Superior temporal gyrus (tissue), 1 donor: Measurements from ENCODE around the gene ZFAND3.

Experiments
- DNase-seq: peaks from one replicate; pipeline ENCODE4 v3.0.0-alpha.2; 2016; ENCODE audit errors: extremely low spot score

ZFAND3 gene

DNA sequence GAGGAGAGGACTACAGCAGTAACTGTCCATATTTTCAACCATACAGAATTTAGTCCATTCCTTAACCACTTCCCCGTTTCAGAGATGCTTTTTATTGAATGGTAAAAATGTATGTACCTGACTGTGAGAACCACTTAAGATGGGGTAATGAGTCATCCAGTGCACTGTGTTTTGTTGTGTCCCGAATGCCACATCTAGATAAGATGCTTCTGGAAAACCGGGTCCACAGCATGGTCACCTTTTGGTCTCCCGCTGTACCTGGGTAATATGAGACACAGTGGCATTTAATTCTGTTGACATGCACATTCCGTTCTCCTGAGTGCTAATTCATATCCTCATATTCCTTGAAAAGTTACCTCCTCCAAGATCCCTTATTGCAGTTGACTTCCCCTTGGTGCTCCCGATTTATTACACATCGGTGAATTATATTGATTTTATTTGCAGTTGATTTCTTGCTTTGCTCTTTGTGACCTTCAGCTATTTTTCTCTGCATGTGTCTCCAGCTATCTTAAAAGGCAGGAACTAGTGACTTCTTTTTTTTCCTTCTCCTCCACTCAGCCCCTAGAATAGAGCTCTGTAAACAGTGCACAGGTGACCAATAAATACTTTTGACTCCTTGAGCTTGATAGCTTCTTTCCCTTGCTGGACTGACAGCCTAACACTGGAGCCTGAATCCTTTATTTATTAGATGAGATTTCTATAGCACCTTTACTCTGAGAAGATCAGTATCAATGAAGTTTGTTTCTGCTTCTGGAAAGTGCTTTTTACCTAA lies 314.6 kb downstream of the ZFAND3 start:
- DNase-seq, result no peak

DNA sequence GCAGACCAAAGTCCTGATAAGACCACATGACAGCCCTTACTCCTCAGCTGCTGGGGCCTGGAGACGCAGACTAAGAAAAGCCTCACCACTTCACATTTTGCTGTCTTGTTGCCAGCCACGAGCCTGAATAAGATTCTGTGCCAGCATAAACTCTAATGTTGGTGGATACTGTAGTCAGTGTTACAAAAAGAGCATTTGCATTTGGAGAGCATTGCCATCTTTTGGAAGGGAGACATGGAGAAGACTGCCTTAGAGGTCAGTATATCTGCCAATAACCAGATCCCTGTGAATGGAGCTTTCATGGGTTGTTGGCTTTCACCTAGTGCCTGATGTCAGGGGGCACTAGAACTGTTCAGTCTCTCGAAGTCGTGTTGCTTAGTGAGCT lies 315.2 kb downstream of the ZFAND3 start:
- no peak for DNase-seq

DNA sequence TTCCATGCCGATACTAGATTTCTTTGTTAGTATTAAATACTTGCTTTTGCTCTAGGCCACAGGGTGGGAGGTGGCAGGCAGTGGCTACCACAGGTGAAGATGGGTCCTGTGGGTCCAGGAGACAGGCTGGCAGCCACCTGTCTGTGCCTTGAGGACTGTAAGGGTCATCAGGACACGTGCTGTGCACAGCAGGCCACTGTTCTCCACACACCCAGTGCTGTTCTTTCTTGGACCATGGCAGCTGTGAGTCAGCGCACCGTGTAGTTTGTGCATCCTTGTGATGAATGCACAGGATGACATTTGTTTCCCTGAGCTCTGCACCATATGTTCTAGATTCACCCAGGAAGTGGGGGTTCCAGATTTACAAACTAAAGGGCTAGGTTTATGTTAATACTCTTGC lies 317.0 kb downstream of the ZFAND3 start:
- DNase-seq, result no peak

DNA sequence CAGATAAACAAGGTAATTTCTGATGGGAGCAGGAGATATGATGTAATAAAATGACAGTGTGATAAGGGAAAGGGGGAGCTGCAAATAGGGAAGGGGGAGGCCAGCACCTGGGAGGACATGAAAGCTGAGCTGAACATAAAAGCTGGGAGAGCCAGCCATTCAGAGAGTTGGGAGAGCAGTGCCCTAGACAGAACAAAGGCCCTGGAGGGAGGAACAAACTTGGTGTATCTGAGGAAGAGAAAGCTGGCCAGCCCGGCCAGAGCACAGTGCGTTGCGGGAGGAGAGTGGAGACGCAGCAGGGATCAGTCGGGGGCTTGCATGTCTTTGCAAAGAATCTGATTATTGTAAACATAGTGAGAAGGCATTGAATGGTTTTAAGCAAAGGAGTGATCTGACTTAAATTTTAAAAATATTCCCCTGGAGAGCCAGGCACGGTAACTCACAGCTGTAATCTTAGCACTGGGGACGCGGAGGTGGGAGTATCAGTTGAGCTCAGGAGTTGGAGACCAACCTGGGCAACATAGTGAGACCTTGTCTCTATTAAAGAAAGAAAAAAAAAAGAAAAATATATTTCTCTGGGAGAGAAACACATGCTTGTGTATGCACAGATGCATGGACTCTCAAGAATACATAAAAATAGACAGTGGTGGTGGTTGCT lies 318.2 kb downstream of the ZFAND3 start:
- DNase-seq, result no peak

DNA sequence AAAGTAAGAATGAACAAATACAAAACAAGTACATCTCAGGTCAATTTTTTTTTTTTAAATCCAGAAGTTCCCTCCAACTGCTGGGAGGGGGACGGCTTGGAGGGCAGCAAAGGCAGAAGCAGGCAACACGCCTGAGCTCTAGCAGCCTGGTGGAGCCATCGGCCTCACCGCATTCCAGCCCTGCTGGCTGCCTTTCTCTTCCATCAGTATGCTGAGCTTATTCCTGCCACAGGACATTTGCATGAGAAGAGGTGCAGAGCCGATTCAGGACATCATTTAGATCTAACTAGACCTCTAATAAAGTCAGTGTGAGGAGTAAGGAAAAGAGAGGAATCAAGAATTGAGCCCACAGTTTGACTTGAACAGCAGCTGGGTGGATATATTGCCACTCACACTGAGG lies 318.8 kb downstream of the ZFAND3 start:
- DNase-seq, result no peak

DNA sequence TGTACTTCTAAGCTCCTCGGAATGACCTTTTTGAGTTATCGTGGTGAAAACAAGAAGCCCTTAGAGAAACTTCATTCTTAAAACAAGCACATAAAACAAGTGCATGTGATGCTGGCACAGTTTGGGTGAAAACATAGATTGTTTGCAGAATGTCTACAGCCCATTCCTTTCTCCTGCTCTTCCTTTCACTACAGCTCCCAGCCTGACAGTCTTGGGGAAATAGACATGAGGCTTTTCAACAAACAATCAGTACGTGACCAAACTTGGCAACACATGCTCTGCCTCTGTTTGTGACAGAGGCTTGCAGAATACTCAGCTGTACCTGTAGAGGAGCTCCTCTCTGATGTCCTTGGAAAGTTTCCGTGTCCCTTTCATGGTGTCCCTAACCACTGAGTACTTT lies 321.6 kb downstream of the ZFAND3 start:
- no peak for DNase-seq

DNA sequence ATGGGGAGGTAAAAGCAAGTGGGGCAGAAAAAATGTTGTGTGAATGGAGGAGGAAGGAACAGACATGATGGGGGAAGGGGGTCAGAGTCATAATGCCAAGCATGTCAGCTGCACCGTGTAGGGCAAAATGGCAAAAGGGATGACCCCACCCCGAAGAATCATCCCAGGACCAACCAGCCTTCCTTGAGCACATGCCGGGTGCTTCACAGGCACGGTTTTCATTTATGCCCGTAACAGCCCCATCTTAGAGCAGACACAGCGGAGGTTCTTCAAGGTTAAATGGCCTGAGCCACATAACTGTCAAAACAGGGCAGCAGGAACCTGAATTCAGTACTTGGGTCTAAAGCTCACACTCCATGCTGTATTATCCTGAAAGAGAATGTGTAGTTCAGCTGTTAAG lies 322.2 kb downstream of the ZFAND3 start:
- DNase-seq, result no peak

DNA sequence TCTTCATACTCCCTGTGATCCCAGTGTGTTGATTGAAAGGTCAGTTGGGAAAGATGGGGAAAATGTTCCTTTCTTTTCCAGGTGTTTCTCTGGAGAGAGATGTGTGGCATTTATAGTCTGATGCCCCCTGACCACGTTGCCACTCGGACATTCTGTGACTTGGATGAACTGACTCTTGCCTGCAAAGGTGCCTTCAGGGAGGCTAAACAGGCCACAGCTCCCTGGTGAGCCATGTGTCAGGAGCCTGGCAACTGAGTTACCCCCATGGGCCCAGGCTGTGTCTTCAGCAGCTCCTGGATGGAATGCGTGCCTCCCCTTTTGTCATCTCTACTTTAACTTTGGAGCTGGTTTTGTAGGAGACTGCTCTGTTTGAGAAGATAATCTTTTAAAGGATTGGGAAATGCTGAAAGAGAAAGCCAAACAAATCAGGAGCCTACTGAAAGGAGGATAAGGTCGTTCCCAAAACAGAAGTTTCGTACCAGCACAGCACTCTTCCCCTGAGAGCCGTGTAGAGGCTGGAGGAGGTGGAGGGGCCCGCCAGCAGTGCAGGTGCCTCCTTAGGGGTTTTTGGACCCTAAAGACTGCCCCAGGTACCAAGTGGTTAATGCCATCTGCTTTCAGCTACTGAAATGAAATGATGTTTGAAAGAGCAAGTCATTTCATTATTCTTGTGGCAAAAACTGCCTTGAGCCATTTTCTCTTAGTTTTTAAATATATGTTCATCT lies 322.8 kb downstream of the ZFAND3 start:
- DNase-seq, result no peak

DNA sequence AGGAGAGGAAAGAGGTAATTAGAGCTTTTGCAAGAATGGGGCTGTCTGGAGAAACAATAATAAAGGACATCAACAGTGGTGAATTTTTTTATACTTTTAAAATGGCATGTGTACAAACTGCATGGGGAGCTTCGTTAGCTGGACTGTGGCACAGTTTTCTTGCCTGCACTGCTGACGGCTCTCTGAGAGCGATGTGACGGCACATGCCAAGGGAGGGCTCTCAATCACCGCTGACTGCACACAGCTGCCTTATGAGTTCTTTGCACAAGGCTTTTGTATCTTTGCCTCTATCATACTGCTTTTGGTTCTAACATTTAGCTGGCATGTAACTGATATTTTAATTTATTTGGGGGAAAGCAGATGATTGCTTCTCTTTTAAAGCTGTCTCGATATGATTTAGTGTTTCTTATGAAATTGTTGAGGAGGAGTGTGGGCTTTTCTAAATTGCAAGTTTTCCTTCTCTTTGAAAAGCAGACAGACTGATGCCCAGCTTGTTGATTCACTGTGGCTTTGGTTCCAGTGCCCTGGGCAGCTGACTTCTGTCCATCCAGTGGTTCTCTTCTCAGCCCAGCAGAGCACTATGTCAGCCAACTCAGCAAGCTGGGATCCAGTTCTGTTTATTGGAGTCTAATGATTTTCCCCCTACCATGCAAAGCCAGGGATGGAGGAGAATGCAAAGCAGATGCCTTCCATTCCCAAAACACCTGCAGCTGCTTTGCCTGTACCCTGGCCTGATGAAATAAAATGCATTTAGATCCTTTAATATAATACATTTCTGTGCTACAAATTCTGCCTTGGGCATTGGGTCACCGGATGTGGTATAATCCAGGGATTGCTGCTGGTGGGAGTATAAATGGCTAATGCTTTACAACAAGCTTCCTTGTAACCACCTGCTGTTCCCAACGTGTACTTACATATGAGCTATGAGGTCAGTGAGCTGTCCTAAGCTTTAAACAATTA lies 323.9 kb downstream of the ZFAND3 start:
- DNase-seq, result peak; percentile 81

DNA sequence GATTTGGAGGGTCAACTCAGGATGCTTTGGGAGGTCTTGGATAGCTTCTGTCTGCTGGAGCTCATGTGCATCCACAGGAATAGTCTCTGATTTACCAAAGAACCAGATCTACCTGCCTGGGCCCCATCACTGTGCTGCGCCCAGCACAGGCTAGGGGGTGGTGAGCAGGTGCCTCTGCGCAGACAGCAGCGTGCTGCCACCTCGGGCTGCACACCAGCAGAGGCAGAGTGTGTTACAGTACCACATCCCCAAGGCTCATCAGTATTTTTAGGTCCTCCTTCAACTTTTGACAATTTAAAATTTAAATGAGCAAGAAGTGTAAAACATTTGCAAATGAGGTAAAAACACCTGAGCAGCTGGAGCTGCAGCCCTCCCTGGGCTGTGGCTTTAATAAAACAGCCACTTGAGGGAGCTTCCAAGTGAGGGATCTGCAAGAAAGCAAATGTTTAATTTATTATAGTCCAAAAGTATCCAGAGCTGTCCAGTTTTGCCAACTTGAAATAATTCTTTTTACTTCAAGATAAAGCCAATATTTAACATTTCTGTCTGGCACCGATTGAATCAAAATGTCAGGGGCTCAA lies 324.9 kb downstream of the ZFAND3 start:
- no peak for DNase-seq

DNA sequence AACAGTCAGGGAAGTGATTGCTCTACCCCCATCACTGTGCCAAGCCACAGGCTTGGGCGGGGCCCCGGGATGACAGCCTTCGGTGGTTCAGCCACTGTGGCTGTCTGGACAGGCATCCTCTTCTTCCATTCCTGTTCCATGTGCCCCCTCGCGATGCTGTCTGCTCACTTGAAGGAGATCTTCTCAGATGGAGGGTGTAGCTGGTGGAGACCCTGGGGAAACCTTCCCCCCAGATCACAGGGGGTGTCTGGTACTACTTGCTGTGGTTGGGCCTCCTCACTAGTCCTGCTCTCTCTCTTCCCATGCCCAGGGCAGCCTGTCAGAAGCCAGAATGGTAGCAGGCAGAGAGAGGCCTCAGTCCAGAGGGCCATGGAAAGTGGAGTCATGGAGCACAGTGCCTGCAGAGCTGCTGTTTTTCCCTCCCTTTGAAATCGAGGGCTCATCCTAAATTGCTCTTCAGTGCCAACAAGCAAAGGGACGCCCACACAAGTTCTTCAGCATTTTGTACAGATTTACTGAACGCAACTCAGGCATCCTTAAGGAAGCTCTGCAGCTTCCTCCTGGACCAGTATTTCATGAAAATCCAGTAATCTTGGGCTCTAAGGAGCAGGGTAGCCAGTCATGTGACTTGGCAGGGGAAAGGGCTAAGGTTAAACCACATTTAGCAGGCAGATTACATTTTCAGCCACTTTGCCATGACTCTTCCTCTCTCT lies 326.6 kb downstream of the ZFAND3 start:
- DNase-seq, result peak; percentile 57

DNA sequence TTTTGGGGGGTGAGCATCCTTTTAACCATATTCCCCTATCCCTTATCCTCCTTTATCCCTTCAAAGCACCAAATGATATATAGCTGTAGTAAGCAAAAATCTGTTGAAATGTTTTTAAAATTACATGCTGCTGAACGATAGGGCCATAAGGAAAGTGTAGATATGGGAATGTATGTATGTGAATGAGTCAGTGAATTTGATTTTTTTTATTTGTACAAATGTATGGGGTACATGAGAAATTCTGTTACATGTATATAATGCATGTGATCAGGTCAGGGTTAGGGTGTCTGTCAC lies 327.2 kb downstream of the ZFAND3 start:
- DNase-seq, result no peak

DNA sequence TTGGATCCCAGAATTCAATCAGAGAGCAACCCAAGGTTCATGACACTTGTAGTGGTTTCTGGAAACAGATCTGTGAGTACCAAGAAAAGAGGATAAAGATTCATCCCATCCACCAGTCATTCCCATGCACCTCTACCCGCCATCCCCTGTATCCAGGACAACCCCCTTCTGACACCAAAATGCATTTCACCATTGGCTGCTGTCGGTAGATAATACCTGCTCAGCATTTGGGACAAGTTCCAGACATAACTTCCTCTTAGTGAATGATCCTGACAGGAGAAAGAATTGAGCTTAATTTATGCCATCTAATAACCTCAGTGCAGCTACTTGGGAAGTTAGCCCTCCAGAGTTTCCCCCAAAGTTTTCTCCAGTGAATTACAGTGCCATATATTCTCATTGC lies 329.1 kb downstream of the ZFAND3 start:
- DNase-seq, result no peak

DNA sequence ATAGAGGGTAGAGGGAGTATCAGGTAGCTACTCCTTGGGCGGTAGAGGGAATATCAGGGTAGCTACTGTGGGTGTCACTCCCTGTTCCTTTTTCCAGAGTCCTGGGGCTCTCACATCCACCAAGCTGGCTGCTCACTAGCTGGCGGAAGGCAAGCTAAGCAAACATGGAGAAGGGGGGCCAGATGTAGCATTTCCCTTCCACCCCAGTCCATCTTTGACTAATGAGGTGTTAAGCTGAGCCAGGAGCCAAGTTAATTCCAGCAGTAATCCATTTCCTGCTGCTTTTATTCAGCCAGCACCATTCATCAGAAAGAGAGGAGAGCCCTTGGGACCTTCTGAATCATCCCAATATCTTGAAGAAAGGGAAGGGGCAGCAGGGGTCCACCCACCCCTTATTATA lies 330.0 kb downstream of the ZFAND3 start:
- DNase-seq, result no peak

DNA sequence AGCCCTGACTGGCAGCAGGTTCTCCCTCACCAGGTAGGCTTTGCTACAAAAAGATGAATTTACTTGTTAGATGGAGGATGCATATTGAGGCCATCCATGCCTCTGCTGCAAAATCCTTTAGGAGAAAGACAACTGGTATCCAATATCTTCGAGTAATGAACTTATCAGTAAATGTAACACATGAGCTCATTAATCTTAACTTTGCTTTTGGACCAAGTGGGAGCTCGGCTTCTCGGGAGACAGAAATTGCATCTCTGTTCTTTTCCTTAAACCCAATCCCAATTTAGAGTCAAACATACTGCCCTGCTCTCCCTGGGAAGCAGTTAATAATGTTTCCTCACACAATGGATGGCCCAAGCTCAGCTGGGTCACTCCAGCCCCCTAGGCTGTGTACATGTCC lies 330.5 kb downstream of the ZFAND3 start:
- no peak for DNase-seq

DNA sequence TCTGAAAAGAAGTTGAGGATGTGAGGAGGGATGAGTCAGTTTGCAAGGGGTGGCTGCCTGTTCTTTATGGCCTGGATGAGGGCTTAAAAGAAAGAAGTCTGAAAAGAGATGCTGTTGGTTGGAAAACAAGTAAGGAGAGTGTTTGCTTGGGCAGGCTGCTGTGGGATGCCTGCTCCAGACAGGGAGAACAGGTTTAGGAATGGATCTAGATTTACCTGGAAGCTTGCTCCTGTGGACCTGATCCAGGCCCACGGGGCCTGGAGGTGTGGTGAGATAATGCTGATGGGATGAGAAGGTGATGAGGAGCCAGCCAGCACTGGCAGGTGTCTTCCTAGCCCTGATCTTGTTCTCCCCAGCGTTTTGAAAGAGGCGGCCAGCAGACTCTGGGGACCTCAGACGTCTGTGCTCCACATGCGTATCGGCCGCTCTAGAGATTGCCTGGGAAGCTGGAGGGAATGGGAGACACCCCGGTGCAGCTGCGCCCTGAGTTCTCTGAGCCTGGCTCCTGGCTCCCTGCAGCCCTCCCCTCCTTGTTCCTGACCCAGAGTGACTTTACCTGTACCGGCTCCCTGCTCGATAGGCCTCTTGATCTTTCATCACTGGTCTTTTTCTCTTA lies 331.3 kb downstream of the ZFAND3 start:
- DNase-seq, result no peak

DNA sequence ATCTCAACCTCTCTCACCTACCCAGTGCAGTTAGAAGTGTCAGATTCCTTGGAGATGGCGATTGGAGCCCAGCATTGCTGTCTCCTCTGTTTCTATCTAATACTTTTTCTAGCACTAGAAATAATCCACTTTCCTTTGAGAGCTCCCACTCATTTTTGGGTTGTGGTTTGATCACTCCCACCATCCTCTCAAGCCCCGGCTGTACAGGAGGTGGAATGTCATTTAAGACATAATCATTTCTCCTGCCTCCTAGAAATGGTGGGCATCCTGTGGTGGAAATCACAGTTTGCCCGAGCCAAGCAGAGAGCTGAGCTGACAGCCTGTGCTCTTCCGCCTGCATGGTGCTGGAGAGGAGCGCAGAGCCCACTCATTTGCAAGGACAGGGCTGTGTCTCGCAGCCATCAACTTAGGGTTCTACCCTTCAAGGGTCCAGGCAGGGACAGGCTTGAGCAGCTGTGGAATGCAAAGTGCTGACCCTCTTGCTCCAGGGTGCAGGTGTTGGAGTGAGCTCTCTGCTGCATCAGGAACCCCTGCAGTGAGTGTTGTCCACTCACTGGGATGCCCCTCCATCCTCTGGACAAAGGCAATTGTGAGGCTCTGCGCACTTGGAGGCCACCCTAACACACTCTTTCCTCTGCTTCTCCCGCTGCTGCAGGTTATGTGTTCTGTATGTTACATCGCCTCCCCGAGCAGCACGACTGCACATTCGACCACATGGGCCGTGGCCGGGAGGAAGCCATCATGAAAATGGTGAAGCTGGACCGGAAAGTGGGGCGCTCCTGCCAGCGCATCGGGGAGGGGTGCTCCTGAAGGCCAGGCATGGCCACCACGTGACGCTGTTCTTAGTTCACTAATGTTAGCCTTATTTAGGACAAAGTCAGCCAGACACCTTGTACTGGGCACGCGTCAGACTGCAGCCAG lies 332.3 kb downstream of the ZFAND3 start:
- DNase-seq, result no peak

DNA sequence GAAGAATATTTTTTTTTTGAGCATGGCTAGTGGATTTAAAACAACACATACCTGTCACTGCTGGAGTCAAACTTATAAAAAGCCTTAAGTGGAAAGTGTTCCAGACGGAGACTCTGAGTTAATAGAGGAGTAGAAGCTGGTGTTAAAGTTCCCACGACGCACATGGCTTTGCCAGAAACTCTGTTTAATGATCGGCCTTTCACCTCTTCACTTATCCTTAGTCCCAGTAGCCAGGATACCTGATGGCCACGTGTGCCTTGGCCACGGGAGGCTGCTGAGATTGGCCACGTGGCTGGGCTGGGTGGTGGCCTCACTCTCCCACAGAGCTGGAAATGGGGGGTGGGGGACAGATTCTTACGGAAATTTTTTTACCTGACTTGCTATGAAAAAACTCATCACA lies 333.1 kb downstream of the ZFAND3 start:
- DNase-seq, result no peak

DNA sequence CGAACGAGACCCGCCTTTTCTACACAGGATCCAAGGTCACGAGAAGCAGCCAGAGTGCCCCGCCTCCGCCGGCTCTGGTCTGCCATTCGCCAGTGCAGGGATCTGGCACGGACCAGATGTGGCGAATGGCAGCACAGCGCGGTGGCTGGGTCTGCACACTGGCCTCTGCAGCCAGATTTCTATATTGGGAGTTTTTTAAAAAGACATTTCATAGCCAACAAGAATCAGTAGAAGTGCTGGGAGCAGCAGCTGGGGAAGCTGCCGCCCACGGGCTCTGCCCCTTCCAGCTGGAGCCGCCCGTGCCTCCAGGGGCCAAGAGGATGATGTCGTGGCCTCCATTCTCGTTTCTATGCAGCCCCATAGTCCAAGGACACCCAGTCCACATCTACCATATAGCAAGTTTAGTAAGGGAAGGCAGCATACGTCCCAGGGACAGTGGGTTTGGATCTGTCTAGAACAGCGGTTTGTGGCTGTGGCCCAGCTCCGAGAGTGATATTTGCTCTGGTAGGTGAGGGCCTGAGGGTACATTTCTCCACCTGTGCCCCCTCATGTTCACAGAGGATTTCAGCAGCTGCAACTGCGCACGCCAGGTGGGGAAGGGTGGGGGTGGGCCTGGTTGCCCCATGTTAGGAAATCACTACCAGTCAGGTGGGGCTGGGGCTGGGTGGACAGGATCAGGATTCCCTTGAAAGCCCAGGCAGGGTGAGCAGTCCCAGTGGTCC lies 333.7 kb downstream of the ZFAND3 start:
- no peak for DNase-seq
